Stimulated activated naive CD8-positive, alpha-beta T cell treated with anti-CD3 and anti-CD28 coated beads, Interleukin-15, amount 100 ng/mL, for 72 hours (primary cell): ENCODE measurements around the gene ELL2.

Source experiments
- ATAC-seq: fragments of 150-1000 bp; cut with Tn5 transposase; 2 replicates; pipeline ENCODE4 v1.10.0; 2021; ENCODE audit warnings: mild to moderate bottlenecking, moderate library complexity
- DNase-seq, 2 donors: peaks; one replicate each; pipeline ENCODE4 v3.0.0; 2021 to 2022
- H3K27ac Mint-ChIP-seq, 2 donors: one replicate each; pipeline ENCODE4 v1.8.0; 2022; ENCODE audit warnings: mild to moderate bottlenecking in 2 of 2, mixed read lengths in 2 of 2, moderate library complexity in 2 of 2
- H3K27me3 Mint-ChIP-seq: one replicate; pipeline ENCODE4 v1.8.0; 2022; ENCODE audit warnings: mixed read lengths
- H3K4me1 Mint-ChIP-seq: one replicate; pipeline ENCODE4 v1.8.0; 2022; ENCODE audit warnings: mild to moderate bottlenecking, mixed read lengths
- H3K4me3 Mint-ChIP-seq, 2 donors: one replicate each; pipeline ENCODE4 v1.8.0; 2022; ENCODE audit warnings: mild to moderate bottlenecking in 2 of 2, mixed read lengths in 2 of 2, moderate library complexity in 1 of 2
- H3K9me3 Mint-ChIP-seq, 2 donors: one replicate each; pipeline ENCODE4 v1.8.0; 2022; ENCODE audit warnings: mixed read lengths in 2 of 2

Gene ELL2

GRCh38 chr5:95963650-95964410 is 2.2 kb upstream of the ELL2 start:
- Mint-ChIP-seq H3K27ac (peak overlapping the region in 1 of 2 donors; percentile 14), H3K27me3 (peaks cover 5% of the 10 kb centered on the region), H3K4me1 (peaks cover 35% of the 10 kb centered on the region), H3K9me3 (no peaks in the 10 kb centered on the region), H3K4me3 (no peak overlapping the region)
- DNase-seq (no peak), ATAC-seq (no peak)

- H3K27ac Mint-ChIP-seq: peak overlapping the region in 1 of 2 donors; percentile 98
- peak overlapping the region; percentile 92 to 98 for H3K4me3 Mint-ChIP-seq
These were observed 1.1 kb upstream of the ELL2 start for GRCh38 chr5:95962785-95963184.

GRCh38 chr5:95962475-95962773 is 773 bp upstream of the ELL2 start:
- H3K9me3 Mint-ChIP-seq: no peaks in the 10 kb centered on the region
- H3K27ac Mint-ChIP-seq: peak overlapping the region; percentile 98
- no peak for ATAC-seq

More at GRCh38 chr5:95962785-95963184, 1.1 kb upstream of the ELL2 start:
- Mint-ChIP-seq H3K4me1 (peaks cover 44% of the 10 kb centered on the region), H3K27me3 (peaks cover 5% of the 10 kb centered on the region), H3K9me3 (no peaks in the 10 kb centered on the region)
- no peak for ATAC-seq
- peak in 1 of 2 donors; percentile 9 for DNase-seq

GRCh38 chr5:95960667-95961616 is 709 bp downstream of the ELL2 start:
- Mint-ChIP-seq H3K27ac (peak overlapping the region; percentile 98), H3K4me3 (peak overlapping the region; percentile 98), H3K27me3 (no peaks in the 10 kb centered on the region), H3K4me1 (peaks cover 51% of the 10 kb centered on the region), H3K9me3 (no peaks in the 10 kb centered on the region)
- DNase-seq (peak; percentile 84 to 86), ATAC-seq (peak; percentile 81)

More at GRCh38 chr5:95962475-95962773, 773 bp upstream of the ELL2 start:
- Mint-ChIP-seq H3K4me1 (peaks cover 44% of the 10 kb centered on the region), H3K27me3 (peaks cover 5% of the 10 kb centered on the region), H3K4me3 (peak overlapping the region; percentile 92 to 98)
- no peak for DNase-seq

GRCh38 chr5:95959888-95960666 is 1.6 kb downstream of the ELL2 start:
- Mint-ChIP-seq H3K9me3 (no peaks in the 10 kb centered on the region), H3K27ac (peak overlapping the region; percentile 95 to 98), H3K4me3 (peak overlapping the region; percentile 98)

GRCh38 chr5:95959051-95959887 is 2.4 kb downstream of the ELL2 start:
- H3K27ac Mint-ChIP-seq: peak overlapping the region; percentile 1 to 11
- ATAC-seq (no peak), DNase-seq (no peak)
- no peaks in the 10 kb centered on the region for H3K27me3 Mint-ChIP-seq
- no peaks in the 10 kb centered on the region for H3K9me3 Mint-ChIP-seq
- peak overlapping the region; percentile 98 for H3K4me3 Mint-ChIP-seq
- H3K4me1 Mint-ChIP-seq: peaks cover 51% of the 10 kb centered on the region

More at GRCh38 chr5:95959888-95960666, 1.6 kb downstream of the ELL2 start:
- H3K27me3 Mint-ChIP-seq: no peaks in the 10 kb centered on the region
- ATAC-seq (no peak), DNase-seq (peak in 1 of 2 donors; percentile 10)
- H3K4me1 Mint-ChIP-seq: peaks cover 51% of the 10 kb centered on the region

GRCh38 chr5:95958310-95959014 is 3.2 kb downstream of the ELL2 start:
- Mint-ChIP-seq H3K4me1 (peaks cover 51% of the 10 kb centered on the region), H3K27me3 (no peaks in the 10 kb centered on the region), H3K4me3 (peak overlapping the region in 1 of 2 donors; percentile 98), H3K27ac (no peak overlapping the region), H3K9me3 (no peaks in the 10 kb centered on the region)
- no peak for ATAC-seq
- no peak for DNase-seq

GRCh38 chr5:95957561-95958203 is 4.0 kb downstream of the ELL2 start:
- ATAC-seq: no peak
- Mint-ChIP-seq H3K27ac (no peak overlapping the region), H3K4me1 (peaks cover 51% of the 10 kb centered on the region), H3K9me3 (no peaks in the 10 kb centered on the region), H3K27me3 (no peaks in the 10 kb centered on the region), H3K4me3 (peak overlapping the region in 1 of 2 donors; percentile 34)
- no peak for DNase-seq

- Mint-ChIP-seq H3K4me3 (no peak overlapping the region), H3K9me3 (no peaks in the 10 kb centered on the region), H3K4me1 (peaks cover 46% of the 10 kb centered on the region), H3K27ac (no peak overlapping the region), H3K27me3 (no peaks in the 10 kb centered on the region)
- DNase-seq (no peak), ATAC-seq (no peak)
These were observed 4.8 kb downstream of the ELL2 start for GRCh38 chr5:95956900-95957293.

- H3K27ac Mint-ChIP-seq: no peak overlapping the region
- H3K4me3 Mint-ChIP-seq: no peak overlapping the region
- ATAC-seq (no peak), DNase-seq (no peak)
- H3K27me3 Mint-ChIP-seq: no peaks in the 10 kb centered on the region
- H3K9me3 Mint-ChIP-seq: no peaks in the 10 kb centered on the region
- H3K4me1 Mint-ChIP-seq: peaks cover 45% of the 10 kb centered on the region
These were observed 5.4 kb downstream of the ELL2 start for GRCh38 chr5:95956021-95956899.

- H3K4me3 Mint-ChIP-seq: no peak overlapping the region
- peaks cover 39% of the 10 kb centered on the region for H3K4me1 Mint-ChIP-seq
- H3K27me3 Mint-ChIP-seq: no peaks in the 10 kb centered on the region
- no peaks in the 10 kb centered on the region for H3K9me3 Mint-ChIP-seq
- no peak overlapping the region for H3K27ac Mint-ChIP-seq
- ATAC-seq (no peak), DNase-seq (no peak)
These were observed 6.9 kb downstream of the ELL2 start for GRCh38 chr5:95954716-95955115.

- Mint-ChIP-seq H3K27ac (no peak overlapping the region), H3K9me3 (no peaks in the 10 kb centered on the region), H3K4me1 (peaks cover 28% of the 10 kb centered on the region), H3K27me3 (no peaks in the 10 kb centered on the region), H3K4me3 (no peak overlapping the region)
- no peak for DNase-seq
- ATAC-seq: no peak
These were observed 8.5 kb downstream of the ELL2 start for GRCh38 chr5:95953021-95953702.
